Colon (tissue), 2 donors: ENCODE results near the gene THY1.

Experiments
- FAIRE-seq: peaks from 2 replicates; lab custom pipeline; 2012; peaks lifted over from hg19 to GRCh38; lab: Jason Lieb, UNC
- donor health status: control.
- donor health status: control.

THY1 gene

DNA sequence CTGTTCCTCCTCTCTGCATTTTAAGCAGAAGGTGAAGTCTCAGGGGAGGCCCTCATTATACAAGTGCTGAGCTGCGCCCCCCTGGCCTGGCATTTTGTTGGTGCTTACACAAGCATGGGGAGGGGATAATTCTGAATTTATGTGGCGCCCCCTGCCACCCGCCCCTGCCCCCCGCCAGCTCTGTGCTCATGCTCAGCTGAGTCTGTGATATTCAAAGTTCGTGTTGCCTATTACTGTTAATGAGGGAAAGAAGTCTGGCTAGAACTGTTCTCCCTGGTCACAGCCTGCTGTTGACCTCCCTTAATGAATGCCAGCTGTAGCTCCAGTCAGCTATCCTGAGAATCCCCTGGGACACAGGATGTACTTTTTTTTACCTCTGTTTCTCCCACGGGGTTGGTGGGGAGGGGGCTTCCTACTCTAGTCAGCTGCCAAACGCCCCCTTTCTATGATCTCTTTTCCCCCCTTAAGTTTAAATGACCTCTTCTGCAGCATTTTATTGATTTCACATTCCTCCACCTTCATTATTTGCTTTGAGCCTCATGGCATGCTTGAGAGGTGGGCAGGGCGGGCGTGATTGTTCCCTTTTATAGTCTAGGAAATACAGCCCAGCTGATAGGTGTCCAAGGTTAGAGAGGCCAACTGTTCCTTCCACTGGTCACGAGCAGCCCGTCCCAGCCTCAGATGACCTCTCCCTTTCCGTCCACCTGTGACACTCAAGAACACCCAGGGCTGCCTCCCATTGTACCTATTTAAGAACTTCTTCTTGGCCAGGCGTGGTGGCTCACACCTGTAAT, 53.6 kb downstream of the THY1 start:
- FAIRE-seq: no peak

DNA sequence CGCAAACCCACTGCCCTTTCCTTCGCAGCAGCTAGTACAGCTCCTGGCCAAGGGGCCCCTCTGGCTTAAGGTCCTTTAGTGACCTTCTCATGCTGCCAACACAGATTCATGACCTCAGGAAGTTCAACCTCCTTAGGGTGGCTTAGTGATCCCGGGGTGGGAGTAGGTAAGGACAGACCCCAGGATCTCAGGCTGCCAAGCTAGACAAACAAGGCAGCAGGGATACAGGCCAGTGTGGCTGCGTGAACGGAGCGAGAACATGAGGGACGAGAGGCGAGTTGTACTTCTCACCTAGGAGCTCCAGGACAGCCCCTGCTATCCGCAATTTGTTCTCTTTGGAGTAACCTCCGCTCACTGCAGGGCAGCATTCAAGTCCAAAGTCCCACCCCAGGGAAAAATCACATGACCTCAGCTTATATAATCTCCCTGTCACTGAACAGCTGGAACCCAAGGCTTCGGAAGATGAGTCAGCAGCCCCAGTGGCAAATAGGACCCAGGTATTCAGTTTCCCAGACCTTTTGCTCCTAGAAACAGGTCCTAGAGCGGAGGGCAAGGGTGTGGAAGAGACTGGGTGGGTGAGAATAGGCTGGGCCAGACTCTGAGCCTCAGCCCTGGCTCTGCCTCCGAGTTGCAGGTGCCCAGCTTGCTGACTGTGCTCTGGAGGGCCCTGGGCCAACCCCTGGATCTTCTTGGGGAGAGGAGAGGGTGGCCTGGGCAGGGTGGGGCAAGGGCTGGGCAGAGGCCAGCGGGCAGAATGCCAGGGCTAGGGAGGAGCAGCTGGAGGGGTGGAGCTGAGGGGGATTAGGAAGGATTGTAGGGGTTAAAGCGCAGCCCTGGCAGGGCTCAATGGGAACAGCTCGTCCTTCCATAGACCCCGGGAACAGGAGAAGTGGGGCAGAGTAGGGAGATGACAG, 54.6 kb downstream of the THY1 start:
- FAIRE-seq: no peak

DNA sequence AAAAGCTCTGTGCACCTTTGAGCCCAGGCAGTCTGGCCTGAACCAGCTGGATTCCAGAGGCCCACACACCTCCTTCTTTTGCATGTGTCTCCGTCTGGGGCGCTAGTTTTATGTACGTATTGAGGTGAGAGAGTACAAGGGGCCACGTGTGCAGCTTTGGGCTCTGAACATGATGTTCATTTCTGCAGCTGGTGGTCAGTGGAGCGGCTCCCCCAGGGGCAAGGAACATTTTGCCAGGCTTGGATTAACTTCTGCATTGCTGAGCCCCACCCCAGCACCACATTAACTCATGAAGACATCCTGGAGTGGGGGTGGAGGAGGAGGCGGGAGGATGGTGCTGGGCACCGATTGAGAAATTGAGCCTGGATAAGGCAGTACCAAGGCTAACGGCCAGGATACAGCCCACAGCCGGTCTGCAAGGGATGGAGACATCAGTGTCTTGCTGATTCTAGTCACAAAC, 55.3 kb downstream of the THY1 start:
- FAIRE-seq: no peak
